IMR-90 (cell line): Measurements from ENCODE around the gene UBE2N. TPM values are rescaled to one million over a fixed set of nuclear protein-coding genes. Genes with fewer than 3 reads are reported as not detected.

ENCODE experiments used
- ATAC-seq: fragments of 200-7000 bp; cut with Tn5 transposase; 2 replicates; pipeline ENCODE4 v1.9.1; 2020; ENCODE audit warnings: low read depth, mild to moderate bottlenecking, moderate library complexity
- BruUV-seq: library from RNA; stranded (reverse); fragments of 400-500 nt; replicated peaks from 2 replicates; lab custom pipeline; 2021; lab: Mats Ljungman, UMichigan
- CTCF ChIA-PET: fragments of 300-600 bp; formaldehyde crosslinking; extraction: SDS; loops from one replicate; lab custom pipeline; 2021; ENCODE audit warnings: antibody characterized with exemption; lab: Yijun Ruan, JAX
- POLR2A ChIA-PET: fragments of 300-600 bp; sonication (Branson Sonifier 250); formaldehyde crosslinking; loops from one replicate; lab custom pipeline; 2022; ENCODE audit warnings: antibody characterized with exemption; ENCODE audit not compliant: unreplicated experiment; lab: Charles Lee
- DNase-seq: peaks from one replicate; pipeline ENCODE4 v3.0.0; 2013
- H2AFZ ChIP-seq: replicated peaks from 2 replicates; pipeline ENCODE3; 2013; ENCODE audit warnings: low read length, mild to moderate bottlenecking; ENCODE audit not compliant: poor library complexity
- H2AK5ac ChIP-seq: 2 replicates; pipeline ENCODE4 v1.6.1; 2013; ENCODE audit warnings: low read depth, low read length, inconsistent platforms
- H2AK9ac ChIP-seq: replicated peaks from 2 replicates; pipeline ENCODE3; 2013; ENCODE audit warnings: mild to moderate bottlenecking, low read depth, low read length, moderate library complexity; ENCODE audit not compliant: poor library complexity
- H2BK120ac ChIP-seq: 2 replicates; pipeline ENCODE4 v1.6.1; 2013; ENCODE audit warnings: low read depth, low read length, inconsistent platforms
- H2BK15ac ChIP-seq: 3 replicates; pipeline ENCODE4 v1.6.1; 2013; ENCODE audit warnings: low read depth, low read length, inconsistent platforms
- H2BK20ac ChIP-seq: 2 replicates; pipeline ENCODE4 v1.6.1; 2013; ENCODE audit warnings: low read depth, mild to moderate bottlenecking, inconsistent platforms, low read length, moderate library complexity
- H2BK5ac ChIP-seq: 2 replicates; pipeline ENCODE4 v1.6.1; 2013; ENCODE audit warnings: mild to moderate bottlenecking, low read depth, low read length, inconsistent platforms; ENCODE audit not compliant: poor library complexity, severe bottlenecking
- H3K14ac ChIP-seq: replicated peaks from 2 replicates; pipeline ENCODE4 v1.6.1; 2013; ENCODE audit warnings: low read depth, low read length, inconsistent platforms
- H3K18ac ChIP-seq: 2 replicates; pipeline ENCODE4 v1.6.1; 2013; ENCODE audit warnings: low read depth, low read length, control low read depth
- H3K23ac ChIP-seq: 2 replicates; pipeline ENCODE4 v1.6.1; 2013; ENCODE audit warnings: low read depth, low read length, inconsistent platforms
- H3K27ac ChIP-seq: 2 replicates; pipeline ENCODE4 v1.5.1; 2013; ENCODE audit warnings: mild to moderate bottlenecking, control low read depth, low read length; ENCODE audit not compliant: insufficient read depth
- H3K27me3 ChIP-seq: 2 replicates; pipeline ENCODE4 v1.6.1; 2013; ENCODE audit warnings: low read length; ENCODE audit not compliant: control insufficient read depth, insufficient read depth
- H3K36me3 ChIP-seq: 2 replicates; pipeline ENCODE4 v1.6.1; 2013; ENCODE audit warnings: low read length, mixed read lengths; ENCODE audit not compliant: control insufficient read depth, insufficient read depth
- H3K4ac ChIP-seq: 2 replicates; pipeline ENCODE4 v1.6.1; 2013; ENCODE audit warnings: low read depth, low read length, inconsistent platforms
- H3K4me1 ChIP-seq: 2 replicates; pipeline ENCODE4 v1.6.1; 2013; ENCODE audit warnings: low read length, mixed read lengths; ENCODE audit not compliant: control insufficient read depth, insufficient read depth
- H3K4me2 ChIP-seq: 2 replicates; pipeline ENCODE4 v1.6.1; 2013; ENCODE audit warnings: low read depth, mild to moderate bottlenecking, control low read depth, low read length, moderate library complexity
- H3K4me3 ChIP-seq: 2 replicates; pipeline ENCODE4 v1.5.1; 2013; ENCODE audit warnings: low read depth, mild to moderate bottlenecking, control low read depth, low read length, moderate library complexity; ENCODE audit not compliant: insufficient read depth
- H3K56ac ChIP-seq: 2 replicates; pipeline ENCODE4 v1.6.1; 2013; ENCODE audit warnings: low read length, inconsistent platforms; ENCODE audit not compliant: insufficient read depth; ENCODE audit errors: extremely low read depth
- H3K79me1 ChIP-seq, 2 experiments: 2 replicates each; pipeline ENCODE4 v1.6.1; 2013; ENCODE audit warnings: low read length in 2 of 2, inconsistent platforms in 1 of 2, low read depth in 1 of 2
- H3K9ac ChIP-seq: 2 replicates; pipeline ENCODE4 v1.6.1; 2013; ENCODE audit warnings: low read depth, low read length, control low read depth
- H3K9me1 ChIP-seq: 2 replicates; pipeline ENCODE4 v1.6.1; 2013; ENCODE audit warnings: low read length, inconsistent platforms; ENCODE audit not compliant: insufficient read depth
- H3K9me3 ChIP-seq: 2 replicates; pipeline ENCODE4 v1.6.1; 2013; ENCODE audit warnings: low read length; ENCODE audit not compliant: control insufficient read depth, insufficient read depth
- H4K20me1 ChIP-seq: 2 replicates; pipeline ENCODE4 v1.6.1; 2013; ENCODE audit warnings: low read length, inconsistent platforms; ENCODE audit not compliant: insufficient read depth
- H4K5ac ChIP-seq: 2 replicates; pipeline ENCODE4 v1.6.1; 2013; ENCODE audit warnings: mild to moderate bottlenecking, low read depth, low read length, control low read depth
- H4K8ac ChIP-seq, 2 experiments: 2 replicates each; pipeline ENCODE4 v1.6.1; 2013; ENCODE audit warnings: low read depth in 2 of 2, low read length in 2 of 2, control low read depth in 1 of 2, inconsistent platforms in 1 of 2
- H4K91ac ChIP-seq: 2 replicates; pipeline ENCODE4 v1.6.1; 2013; ENCODE audit warnings: low read depth, low read length, inconsistent platforms; ENCODE audit not compliant: insufficient read depth
- BHLHE40 ChIP-seq: fragments of 150-350 bp; IDR thresholded peaks from 2 replicates; pipeline ENCODE4 v1.6.1; 2016; ENCODE audit warnings: mild to moderate bottlenecking, low read depth, low read length
- CEBPB ChIP-seq: IDR thresholded peaks from 2 replicates; pipeline ENCODE4 v1.6.1; 2012; ENCODE audit warnings: low read depth, low read length, improper control_type of control experiment
- CHD1 ChIP-seq: IDR thresholded peaks from 2 replicates; pipeline ENCODE4 v1.6.1; 2012; ENCODE audit warnings: low read depth, low read length, improper control_type of control experiment
- CTCF ChIP-seq: conservative IDR thresholded peaks from 2 replicates; pipeline ENCODE4 v1.5.1; 2012; ENCODE audit warnings: mild to moderate bottlenecking, low read depth, low read length, improper control_type of control experiment
- ELK1 ChIP-seq: fragments of 150-350 bp; IDR thresholded peaks from 2 replicates; pipeline ENCODE4 v1.6.1; 2016; ENCODE audit warnings: low read depth, mild to moderate bottlenecking, low read length, moderate library complexity, borderline replicate concordance
- FOS ChIP-seq: fragments of 150-350 bp; IDR thresholded peaks from 2 replicates; pipeline ENCODE4 v1.6.1; 2016; ENCODE audit warnings: low read depth, low read length
- MAFK ChIP-seq: IDR thresholded peaks from 2 replicates; pipeline ENCODE4 v1.6.1; 2012; ENCODE audit warnings: low read depth, low read length, improper control_type of control experiment
- MAZ ChIP-seq: IDR thresholded peaks from 2 replicates; pipeline ENCODE4 v1.6.1; 2012; ENCODE audit warnings: low read depth, mild to moderate bottlenecking, low read length, improper control_type of control experiment, moderate library complexity, borderline replicate concordance
- MXI1 ChIP-seq: IDR thresholded peaks from 2 replicates; pipeline ENCODE4 v1.6.1; 2012; ENCODE audit warnings: low read depth, mild to moderate bottlenecking, low read length, moderate library complexity, borderline replicate concordance
- NFE2L2 ChIP-seq: fragments of 150-350 bp; IDR thresholded peaks from 2 replicates; pipeline ENCODE4 v1.6.1; 2016; ENCODE audit warnings: low read depth, mild to moderate bottlenecking, low read length
- POLR2A ChIP-seq: IDR thresholded peaks from 2 replicates; pipeline ENCODE4 v1.6.1; 2012; ENCODE audit warnings: mild to moderate bottlenecking, low read depth, low read length
- RAD21 ChIP-seq: IDR thresholded peaks from 2 replicates; pipeline ENCODE4 v1.6.1; 2012; ENCODE audit warnings: low read length, improper control_type of control experiment
- RCOR1 ChIP-seq: IDR thresholded peaks from 2 replicates; pipeline ENCODE4 v1.6.1; 2012; ENCODE audit warnings: mild to moderate bottlenecking, low read length, improper control_type of control experiment; ENCODE audit not compliant: insufficient replicate concordance
- RFX5 ChIP-seq: IDR thresholded peaks from 2 replicates; pipeline ENCODE4 v1.8.0; 2012; ENCODE audit warnings: low read depth, mild to moderate bottlenecking, low read length, moderate library complexity
- SMC3 ChIP-seq: fragments of 150-350 bp; IDR thresholded peaks from 2 replicates; pipeline ENCODE4 v1.6.1; 2016; ENCODE audit warnings: low read depth, mild to moderate bottlenecking, antibody characterized with exemption, low read length, moderate library complexity
- USF2 ChIP-seq: fragments of 150-350 bp; IDR thresholded peaks from 2 replicates; pipeline ENCODE4 v1.6.1; 2017; ENCODE audit warnings: mild to moderate bottlenecking, antibody characterized with exemption, low read length, low read depth
- WGBS, 2 experiments: methylation state at CpG; one replicate each; pipeline versions ENCODE4 v1.1.5 to v1.1.7; 2013; ENCODE audit warnings: missing lambda C conversion rate in 2 of 2; ENCODE audit not compliant: insufficient read length in 1 of 2; ENCODE audit errors: extremely low coverage in 2 of 2; 5-methylcytosine and 5-hydroxymethylcytosine counted together
- dilution Hi-C: fragments of 300-500 bp; cut with HindIII; formaldehyde crosslinking; loops from one replicate; pipeline ENCODE4 v1.14.3; 2018; ENCODE audit warnings: low sequenced_read_pairs; ENCODE audit not compliant: unreplicated experiment
- in situ Hi-C: fragments of 300-500 bp; cut with MboI; formaldehyde crosslinking; loops from 3 replicates; pipeline ENCODE4 v1.14.3; 2019; ENCODE audit warnings: low sequenced_read_pairs, inconsistent platforms, mixed read lengths
- intact Hi-C: fragments of 100-400 bp; cut with micrococcal nuclease; formaldehyde crosslinking; loops from 2 replicates; pipeline ENCODE4 v1.10.0; 2022
- polyA plus RNA-seq, 3 experiments: library from polyadenylated mRNA; depleted of rRNA; stranded (reverse); fragments of >200 nt; gene quantifications; 2 replicates each; pipeline ENCODE4 v1.2.3, GENCODE V29; 2012; ENCODE audit warnings: low replicate concordance in 1 of 3
- total RNA-seq: library from RNA; depleted of rRNA; stranded (reverse); fragments of >200 nt; gene quantifications from 2 replicates; pipeline ENCODE4 v1.2.3, GENCODE V29; 2012

Gene UBE2N
- total and polyA plus RNA-seq, 2 of the 4 experiments (the other 2 are of a cell fraction), result 64.5 to 103 TPM

DNA sequence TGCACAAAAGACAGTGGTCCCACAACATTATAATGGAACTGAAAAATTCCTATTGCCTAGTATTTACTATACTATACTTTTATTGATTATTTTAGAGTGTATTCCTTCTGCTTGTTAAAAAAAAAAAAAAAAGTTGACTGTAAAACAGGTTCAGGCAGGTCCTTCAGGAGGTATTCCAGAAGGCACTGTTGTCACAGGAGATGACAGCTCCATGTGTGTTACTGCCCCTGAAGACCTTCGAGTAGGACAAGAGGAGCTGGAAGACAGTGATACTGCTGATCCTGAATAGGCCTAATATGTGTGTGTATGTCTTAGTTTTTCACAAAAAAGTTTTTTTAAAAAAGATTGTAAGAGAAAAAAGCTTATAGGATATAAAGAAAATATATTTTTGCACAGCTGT is 12.3 kb downstream of the UBE2N start:
- Histone ChIP-seq H4K91ac (no peak overlapping the region), H2AFZ (no peak overlapping the region), H2BK5ac (no peak overlapping the region), H2BK15ac (no peak overlapping the region), H3K18ac (no peak overlapping the region), H3K4me2 (no peak overlapping the region), H3K9ac (no peak overlapping the region), H4K5ac (peak overlapping the region; percentile 48; the same call in 1 of the 2 replicates), H3K9me1 (peaks cover 12% of the 10 kb centered on the region), H3K9me3 (no peaks in the 10 kb centered on the region), H3K14ac (no peak overlapping the region), H4K8ac (no peak overlapping the region), H2BK20ac (no peak overlapping the region), H3K36me3 (no peaks in the 10 kb centered on the region), H3K27me3 (no peaks in the 10 kb centered on the region), H3K79me1 (peaks cover 5 to 52% of the 10 kb centered on the region in 2 experiments; a peak in 3 of 4 replicates), H2BK120ac (no peak overlapping the region), H3K56ac (no peak overlapping the region), H3K4me3 (no peak overlapping the region), H2AK5ac (no peak overlapping the region), H3K27ac (no peak overlapping the region; the same call in 1 of the 2 replicates), H3K4ac (no peak overlapping the region), H4K20me1 (peaks cover 92% of the 10 kb centered on the region), H2AK9ac (no peak overlapping the region), H3K4me1 (peaks cover 22% of the 10 kb centered on the region), H3K23ac (no peak overlapping the region)
- dilution Hi-C loops, result no loop called here
- POLR2A ChIA-PET, result no interaction called here
- no peak for TF ChIP-seq MAZ
- TF ChIP-seq RAD21, result no peak
- no peak for TF ChIP-seq NFE2L2
- TF ChIP-seq FOS, result no peak
- TF ChIP-seq RFX5, result no peak
- no peak for TF ChIP-seq SMC3
- no peak for TF ChIP-seq BHLHE40
- TF ChIP-seq CTCF, result no peak
- no peak for TF ChIP-seq CHD1
- TF ChIP-seq MXI1, result no peak
- no peak for TF ChIP-seq POLR2A
- TF ChIP-seq CEBPB, result no peak
- no peak for TF ChIP-seq MAFK
- TF ChIP-seq USF2, result no peak
- no peak for TF ChIP-seq RCOR1
- no peak for TF ChIP-seq ELK1
- ATAC-seq (no peak), DNase-seq (no peak)
- intact Hi-C loops, result loop anchor here (5.0 kb wide), 1 partner anchor 673 kb away; no protein-coding TSS in a partner anchor
- CTCF ChIA-PET, result interaction anchor here (2.0 kb wide), 1 partner anchor 10 kb away, joined by 5 read pairs; no protein-coding TSS in a partner anchor
- no TSS peak for BruUV-seq
- in situ Hi-C loops, result no loop called here
- no CpG with 5 or more reads among the region's 1 CpG for WGBS, 2 experiments
